HG03159 (cell line): ENCODE data around the gene CTBP1.

Experiments
- ATAC-seq: cut with Tn5 transposase; IDR thresholded peaks from one replicate; pipeline ENCODE4 v1.9.1; 2021; ENCODE audit warnings: mild to moderate bottlenecking, moderate library complexity; ENCODE audit not compliant: unreplicated experiment

Gene CTBP1

DNA sequence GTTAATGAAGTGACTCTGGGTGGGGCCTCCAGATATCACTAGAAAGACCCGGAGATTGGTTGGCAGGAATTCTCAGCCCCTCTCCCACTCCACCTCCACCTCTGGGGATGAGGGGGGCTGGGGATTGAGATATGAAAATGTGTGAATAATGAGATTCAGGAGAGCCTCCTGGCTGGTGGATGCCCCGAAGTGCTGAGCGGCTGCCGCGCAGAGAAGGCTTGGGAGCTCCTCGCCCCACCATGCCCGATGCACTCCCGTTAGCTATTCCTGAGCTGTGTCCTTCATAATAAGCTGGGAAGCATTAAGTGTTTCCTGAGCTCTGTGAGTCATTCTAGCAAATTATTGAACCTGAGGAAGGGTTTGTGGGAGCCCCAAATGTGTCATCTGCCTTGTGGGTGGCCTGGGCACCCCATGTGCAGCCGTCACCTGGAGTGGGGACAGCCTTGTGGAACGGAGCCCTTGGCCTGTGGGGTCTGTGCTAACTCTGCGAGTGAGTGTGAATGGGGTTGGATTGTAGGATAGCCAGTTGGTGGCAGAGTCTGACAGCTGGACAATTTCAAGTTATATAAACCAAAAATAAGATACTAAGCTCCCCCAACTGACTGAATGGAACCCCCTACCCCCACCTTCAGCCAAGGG, 36.3 kb upstream of the CTBP1 start:
- no peak for ATAC-seq

DNA sequence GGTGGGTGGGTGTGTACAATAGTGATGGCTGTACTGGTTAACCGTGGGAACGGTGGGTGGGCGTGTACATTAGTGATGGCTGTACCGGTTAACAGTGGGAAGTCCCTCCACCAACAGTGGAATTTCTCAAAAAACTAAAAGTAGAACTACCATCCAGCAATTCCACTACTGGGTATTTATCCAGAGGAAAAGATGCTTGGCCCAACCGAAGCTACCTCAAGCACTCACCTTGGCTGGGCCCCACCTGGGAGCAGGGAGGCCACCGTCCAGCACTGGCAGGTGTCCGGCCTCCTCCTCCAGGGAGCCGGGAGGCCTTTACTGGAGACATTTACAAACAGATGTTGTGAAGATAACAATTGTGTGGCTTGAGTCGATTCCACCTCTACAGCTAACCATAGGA, 34.8 kb upstream of the CTBP1 start:
- ATAC-seq: no peak

GRCh38 chr4:1279253-1279652, 30.3 kb upstream of the CTBP1 start:
- no peak for ATAC-seq

DNA sequence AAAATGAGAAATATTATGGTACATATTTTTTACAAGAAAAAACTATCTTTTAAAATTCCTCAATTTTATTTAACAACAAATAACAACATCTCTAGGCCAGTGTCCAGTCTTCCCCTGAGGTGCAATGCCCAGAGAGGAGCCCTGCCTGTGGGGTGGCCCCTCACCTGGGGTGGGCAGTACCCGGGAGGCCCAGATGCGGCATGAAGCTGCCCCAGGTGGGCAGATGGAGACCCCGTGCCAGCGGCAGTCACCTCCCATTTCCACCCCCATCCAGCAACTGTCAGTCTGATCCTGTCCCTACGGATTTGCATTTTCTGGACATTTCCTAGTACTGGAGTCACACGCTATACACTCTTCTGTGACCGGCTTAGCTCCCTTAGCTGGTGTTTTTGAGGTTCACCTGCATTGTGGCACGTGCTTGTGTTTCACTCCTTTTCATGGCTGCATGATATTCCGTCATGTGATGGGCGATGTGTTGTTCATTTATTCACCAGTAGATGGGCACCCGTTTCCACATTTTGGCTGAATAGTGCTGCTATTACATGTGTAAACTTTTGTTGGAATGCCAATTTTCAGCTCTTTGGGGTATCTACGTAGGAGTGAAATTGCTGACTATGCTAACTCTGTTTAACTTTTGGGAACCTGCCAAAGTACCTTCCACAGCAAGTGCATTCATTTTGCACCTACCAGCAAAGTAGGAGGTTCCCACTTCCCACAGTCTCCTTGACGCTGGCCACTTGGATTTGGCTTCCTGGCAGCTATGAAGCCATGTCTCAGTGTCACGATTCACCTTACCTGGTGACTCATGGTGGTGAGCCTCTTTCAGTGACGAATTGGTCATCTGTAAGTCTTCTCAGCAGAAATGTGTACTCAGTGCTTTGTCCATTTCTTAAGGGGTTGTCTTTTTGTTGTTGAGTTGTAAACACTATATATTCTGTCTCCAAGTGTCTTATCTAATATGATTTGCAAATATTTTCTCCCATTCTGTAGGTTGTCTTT, 29.0 kb upstream of the CTBP1 start:
- no peak for ATAC-seq

GRCh38 chr4:1276984-1277383, 28.1 kb upstream of the CTBP1 start:
- ATAC-seq: no peak

DNA sequence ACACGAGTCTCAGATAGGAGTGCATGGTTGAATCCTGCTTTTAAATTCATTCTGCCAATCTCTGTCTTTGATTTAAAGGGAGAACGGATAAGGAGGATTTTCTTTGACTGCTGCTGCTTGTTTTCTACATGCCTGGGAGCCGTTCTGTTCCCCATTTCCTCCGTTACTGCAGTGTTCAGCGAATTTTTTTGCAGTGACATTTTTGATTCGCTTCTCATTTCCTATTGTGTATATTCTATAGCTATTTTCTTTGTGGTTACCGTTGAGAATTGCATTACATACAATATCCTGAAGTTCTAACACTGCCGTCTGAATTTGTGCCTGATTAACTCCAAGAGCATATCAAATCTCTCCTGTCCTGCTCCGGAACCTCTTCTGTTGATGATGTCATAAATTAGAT, 25.9 kb upstream of the CTBP1 start:
- ATAC-seq: no peak

- ATAC-seq: no peak
These were observed 22.8 kb upstream of the CTBP1 start for GRCh38 chr4:1271686-1272085.

- ATAC-seq: no peak
These were observed 20.3 kb upstream of the CTBP1 start for GRCh38 chr4:1269209-1269608.

- no peak for ATAC-seq
These were observed 18.2 kb upstream of the CTBP1 start for GRCh38 chr4:1266881-1267763.

- ATAC-seq: no peak
These were observed 16.4 kb upstream of the CTBP1 start for GRCh38 chr4:1265351-1265750.

- no peak for ATAC-seq
These were observed 16.0 kb upstream of the CTBP1 start for GRCh38 chr4:1264942-1265341.

GRCh38 chr4:1261107-1261928, 12.4 kb upstream of the CTBP1 start:
- ATAC-seq: no peak

DNA sequence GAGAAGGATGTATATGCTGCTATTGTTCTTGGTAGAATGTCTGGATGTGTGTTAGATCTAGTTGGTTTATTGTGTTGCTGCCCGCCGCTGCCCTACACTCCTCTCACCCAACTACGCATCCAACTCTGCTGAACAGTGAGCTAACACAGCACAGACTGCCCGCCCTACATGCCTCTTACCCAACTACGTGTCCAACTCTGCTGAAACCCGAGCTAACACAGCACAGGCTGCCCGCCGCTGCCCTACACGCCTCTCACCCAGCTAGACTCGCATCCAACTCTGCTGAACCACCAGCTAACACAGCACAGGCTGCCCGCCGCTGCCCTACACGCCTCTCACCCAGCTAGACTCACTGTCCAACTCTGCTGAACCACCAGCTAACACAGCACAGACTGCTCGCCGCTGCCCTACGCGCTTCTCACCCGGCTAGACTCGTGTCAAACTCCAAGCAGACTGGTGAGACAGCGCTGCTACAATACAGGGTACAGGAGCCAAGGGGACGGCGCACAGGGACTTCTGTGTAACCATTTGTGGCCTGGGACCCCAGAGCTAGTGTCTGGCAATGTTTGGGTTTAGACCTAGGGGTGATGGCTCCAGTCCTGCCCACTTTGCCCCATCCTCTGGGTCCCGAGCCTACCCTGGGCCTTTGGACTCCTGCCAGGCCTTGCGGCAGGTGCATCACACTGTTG, 11.6 kb upstream of the CTBP1 start:
- ATAC-seq: no peak

DNA sequence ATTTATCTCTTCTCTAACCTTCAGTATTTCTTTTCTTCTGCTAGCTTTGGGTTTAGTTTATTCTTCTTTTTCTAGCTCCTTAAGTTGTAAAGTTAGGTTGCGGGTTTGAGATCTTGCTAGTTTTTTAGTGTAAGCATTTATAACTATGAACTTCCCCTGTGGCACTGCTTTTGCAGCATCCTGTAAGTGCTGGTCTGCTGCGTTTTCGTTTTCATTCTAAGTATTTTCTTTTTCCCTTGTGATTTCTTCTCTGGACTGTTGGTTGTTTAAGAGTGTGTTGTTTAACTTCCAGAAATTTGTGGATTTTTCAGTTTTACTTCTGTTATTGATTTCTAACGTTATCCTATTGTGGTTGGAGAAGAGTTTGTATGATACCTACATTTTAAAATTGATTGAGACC, 11.0 kb upstream of the CTBP1 start:
- no peak for ATAC-seq

DNA sequence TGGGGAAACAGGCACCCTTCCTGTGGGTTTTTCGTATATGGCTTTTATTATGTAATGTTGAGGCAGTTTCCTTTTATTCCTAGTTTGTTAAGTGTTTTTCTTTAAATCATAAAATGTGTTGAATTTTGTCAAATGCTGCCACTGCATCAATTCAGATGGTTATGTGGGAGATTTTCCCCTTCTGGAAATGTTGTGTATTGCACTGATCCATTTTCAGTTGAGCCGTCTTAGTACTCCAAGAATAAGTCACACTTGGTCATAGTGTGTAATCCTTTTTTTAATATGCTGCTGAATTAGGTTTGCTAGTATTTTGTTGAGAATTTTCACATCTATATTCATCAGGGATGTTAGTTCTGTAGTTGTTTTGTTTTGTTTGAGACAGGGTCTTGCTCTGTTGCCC, 9.5 kb upstream of the CTBP1 start:
- ATAC-seq: no peak

GRCh38 chr4:1255699-1256098, 6.8 kb upstream of the CTBP1 start:
- no peak for ATAC-seq

DNA sequence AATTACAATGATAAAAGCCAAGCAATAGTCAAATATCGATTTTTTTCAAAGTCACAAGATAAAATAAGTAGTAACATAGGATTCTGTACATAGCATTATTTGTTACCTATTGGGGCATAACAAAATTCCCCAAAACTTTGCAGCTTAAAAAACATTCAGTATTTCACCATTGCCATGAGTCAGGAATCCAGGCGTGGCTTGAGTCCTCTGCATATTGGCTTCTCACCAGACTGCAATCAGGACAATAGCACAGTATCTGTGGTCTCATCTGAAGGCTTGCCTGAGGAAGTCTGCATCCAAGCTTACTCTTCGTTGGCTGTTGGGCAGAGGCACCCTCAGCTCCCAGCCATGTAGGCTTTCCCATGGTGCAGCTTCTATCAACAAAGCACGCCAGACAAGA, 6.2 kb upstream of the CTBP1 start:
- no peak for ATAC-seq

- no peak for ATAC-seq
These were observed 4.9 kb upstream of the CTBP1 start for GRCh38 chr4:1253831-1254230.

DNA sequence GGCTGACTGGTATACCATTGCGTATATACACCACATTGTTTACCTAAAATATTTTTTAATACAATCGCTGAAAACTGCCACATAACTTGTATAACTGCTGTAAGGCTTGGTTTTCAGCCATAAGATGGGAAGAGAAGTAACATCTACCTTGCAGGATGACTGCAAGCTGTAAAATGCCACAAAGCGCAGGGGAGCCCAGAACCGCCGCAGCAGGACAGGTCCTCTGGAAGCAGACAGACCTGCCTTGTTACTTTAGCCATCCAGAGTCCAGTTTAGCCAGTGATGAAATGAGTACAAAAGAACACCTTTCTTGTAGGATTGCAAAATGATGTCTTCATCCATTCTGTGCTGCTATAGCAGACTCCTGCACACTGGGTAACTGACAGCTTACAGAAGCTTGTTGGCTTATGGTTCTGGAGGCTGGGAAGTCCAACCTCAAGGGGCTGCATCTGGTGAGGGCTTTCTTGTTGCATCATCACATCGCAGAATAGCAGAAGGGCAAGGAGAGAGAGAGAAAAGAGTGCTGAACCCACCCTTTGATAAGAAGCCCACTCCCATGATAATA, 4.1 kb upstream of the CTBP1 start:
- no peak for ATAC-seq

DNA sequence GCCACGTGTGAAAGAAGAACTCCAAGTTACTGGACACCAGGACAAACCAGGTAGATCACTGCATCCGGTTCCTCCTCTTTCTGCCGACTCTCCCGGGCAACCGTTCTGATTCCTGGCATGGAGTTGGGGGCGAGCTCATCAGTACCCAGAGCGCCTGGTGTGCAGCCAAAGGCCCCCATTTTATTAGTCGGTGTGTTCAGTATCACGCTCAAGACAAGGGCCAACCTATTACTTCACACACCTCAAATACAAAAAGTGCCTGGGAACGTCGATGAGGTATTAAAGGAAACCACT, 2.8 kb upstream of the CTBP1 start:
- ATAC-seq: no peak
